ENCODE measurements around the gene PRLR. TPM values are rescaled to one million over a fixed set of nuclear protein-coding genes. Genes with fewer than 3 reads are reported as not detected.

PRLR gene
- total RNA-seq, 2 donors from 2014 or later: not detected

- no peaks in the 10 kb centered on the region for H3K9me3 ChIP-seq (ENCODE audit: control insufficient read depth, low read length, poor library complexity, severe bottlenecking)
- DNase-seq (no peak), ATAC-seq (no peak)
- no peak overlapping the region for H3K27ac Mint-ChIP-seq
- H3K36me3 Mint-ChIP-seq (ENCODE audit: low read depth): peaks cover 2% of the 10 kb centered on the region
- H3K4me3 Mint-ChIP-seq: no peak overlapping the region
- no peaks in the 10 kb centered on the region for H3K4me1 Mint-ChIP-seq
- peaks cover 57% of the 10 kb centered on the region for H3K27me3 Mint-ChIP-seq
Observed at GRCh38 chr5:35031276-35031675, 199.0 kb downstream of the PRLR start.

GRCh38 chr5:35030426-35031100, 199.7 kb downstream of the PRLR start:
- peaks cover 56% of the 10 kb centered on the region for H3K27me3 Mint-ChIP-seq
- H3K27ac Mint-ChIP-seq: no peak overlapping the region
- H3K9me3 ChIP-seq (ENCODE audit: control insufficient read depth, low read length, poor library complexity, severe bottlenecking): no peaks in the 10 kb centered on the region
- H3K4me1 Mint-ChIP-seq: no peaks in the 10 kb centered on the region
- DNase-seq (no peak), ATAC-seq (no peak)
- H3K36me3 Mint-ChIP-seq (ENCODE audit: low read depth): peaks cover 2% of the 10 kb centered on the region
- no peak overlapping the region for H3K4me3 Mint-ChIP-seq

GRCh38 chr5:35029333-35029732, 201.0 kb downstream of the PRLR start:
- Mint-ChIP-seq H3K27ac (no peak overlapping the region), H3K36me3 (ENCODE audit: low read depth) (peaks cover 2% of the 10 kb centered on the region), H3K27me3 (peaks cover 47% of the 10 kb centered on the region), H3K4me1 (no peaks in the 10 kb centered on the region), H3K4me3 (no peak overlapping the region)
- no peaks in the 10 kb centered on the region for H3K9me3 ChIP-seq (ENCODE audit: control insufficient read depth, low read length, poor library complexity, severe bottlenecking)
- no peak for ATAC-seq
- DNase-seq: no peak

- Mint-ChIP-seq H3K36me3 (ENCODE audit: low read depth) (no peaks in the 10 kb centered on the region), H3K4me1 (no peaks in the 10 kb centered on the region), H3K27ac (no peak overlapping the region), H3K27me3 (peaks cover 38% of the 10 kb centered on the region), H3K4me3 (no peak overlapping the region)
- DNase-seq (no peak), ATAC-seq (no peak)
- H3K9me3 ChIP-seq (ENCODE audit: control insufficient read depth, low read length, poor library complexity, severe bottlenecking): no peaks in the 10 kb centered on the region
Observed at GRCh38 chr5:35026941-35027340, 203.3 kb downstream of the PRLR start.

- no peak overlapping the region for H3K4me3 Mint-ChIP-seq
- H3K36me3 Mint-ChIP-seq (ENCODE audit: low read depth): no peaks in the 10 kb centered on the region
- ATAC-seq: no peak
- H3K27me3 Mint-ChIP-seq: peaks cover 38% of the 10 kb centered on the region
- no peak for DNase-seq
- no peaks in the 10 kb centered on the region for H3K9me3 ChIP-seq (ENCODE audit: control insufficient read depth, low read length, poor library complexity, severe bottlenecking)
- H3K4me1 Mint-ChIP-seq: no peaks in the 10 kb centered on the region
- no peak overlapping the region for H3K27ac Mint-ChIP-seq
Observed at GRCh38 chr5:35026280-35026840, 203.9 kb downstream of the PRLR start.

- Mint-ChIP-seq H3K27me3 (peaks cover 35% of the 10 kb centered on the region), H3K36me3 (ENCODE audit: low read depth) (no peaks in the 10 kb centered on the region), H3K4me3 (no peak overlapping the region), H3K27ac (no peak overlapping the region), H3K4me1 (no peaks in the 10 kb centered on the region)
- H3K9me3 ChIP-seq (ENCODE audit: control insufficient read depth, low read length, poor library complexity, severe bottlenecking): no peaks in the 10 kb centered on the region
- ATAC-seq (no peak), DNase-seq (no peak)
Observed at GRCh38 chr5:35024911-35025510, 205.3 kb downstream of the PRLR start.

GRCh38 chr5:35023391-35024178, 206.7 kb downstream of the PRLR start:
- no peaks in the 10 kb centered on the region for H3K9me3 ChIP-seq (ENCODE audit: control insufficient read depth, low read length, poor library complexity, severe bottlenecking)
- peaks cover 23% of the 10 kb centered on the region for H3K27me3 Mint-ChIP-seq
- H3K36me3 Mint-ChIP-seq (ENCODE audit: low read depth): no peaks in the 10 kb centered on the region
- ATAC-seq (no peak), DNase-seq (no peak)
- no peak overlapping the region for H3K27ac Mint-ChIP-seq
- no peak overlapping the region for H3K4me3 Mint-ChIP-seq
- H3K4me1 Mint-ChIP-seq: no peaks in the 10 kb centered on the region

GRCh38 chr5:35016174-35017051, 213.9 kb downstream of the PRLR start:
- no peak for DNase-seq
- Mint-ChIP-seq H3K27me3 (peaks cover 28% of the 10 kb centered on the region), H3K4me1 (no peaks in the 10 kb centered on the region), H3K27ac (no peak overlapping the region), H3K4me3 (no peak overlapping the region), H3K36me3 (ENCODE audit: low read depth) (no peaks in the 10 kb centered on the region)
- no peak for ATAC-seq
- no peaks in the 10 kb centered on the region for H3K9me3 ChIP-seq (ENCODE audit: control insufficient read depth, low read length, poor library complexity, severe bottlenecking)

GRCh38 chr5:35015063-35015462, 215.2 kb downstream of the PRLR start:
- DNase-seq: no peak
- no peaks in the 10 kb centered on the region for H3K9me3 ChIP-seq (ENCODE audit: control insufficient read depth, low read length, poor library complexity, severe bottlenecking)
- no peak for ATAC-seq
- Mint-ChIP-seq H3K27ac (no peak overlapping the region), H3K4me1 (no peaks in the 10 kb centered on the region), H3K4me3 (no peak overlapping the region), H3K27me3 (peaks cover 31% of the 10 kb centered on the region), H3K36me3 (ENCODE audit: low read depth) (no peaks in the 10 kb centered on the region)

- DNase-seq: no peak
- ATAC-seq: no peak
- Mint-ChIP-seq H3K36me3 (ENCODE audit: low read depth) (peaks cover 1% of the 10 kb centered on the region), H3K27me3 (peaks cover 46% of the 10 kb centered on the region), H3K4me3 (no peak overlapping the region), H3K27ac (no peak overlapping the region), H3K4me1 (no peaks in the 10 kb centered on the region)
- H3K9me3 ChIP-seq (ENCODE audit: control insufficient read depth, low read length, poor library complexity, severe bottlenecking): no peaks in the 10 kb centered on the region
Observed at GRCh38 chr5:35012796-35013195, 217.5 kb downstream of the PRLR start.

- Mint-ChIP-seq H3K36me3 (ENCODE audit: low read depth) (peaks cover 2% of the 10 kb centered on the region), H3K4me3 (no peak overlapping the region), H3K27me3 (peaks cover 51% of the 10 kb centered on the region), H3K27ac (no peak overlapping the region), H3K4me1 (no peaks in the 10 kb centered on the region)
- DNase-seq (no peak), ATAC-seq (no peak)
- no peaks in the 10 kb centered on the region for H3K9me3 ChIP-seq (ENCODE audit: control insufficient read depth, low read length, poor library complexity, severe bottlenecking)
Observed at GRCh38 chr5:35012365-35012764, 217.9 kb downstream of the PRLR start.

- peaks cover 2% of the 10 kb centered on the region for H3K36me3 Mint-ChIP-seq (ENCODE audit: low read depth)
- H3K27me3 Mint-ChIP-seq: peaks cover 54% of the 10 kb centered on the region
- H3K27ac Mint-ChIP-seq: no peak overlapping the region
- ATAC-seq (no peak), DNase-seq (no peak)
- H3K9me3 ChIP-seq (ENCODE audit: control insufficient read depth, low read length, poor library complexity, severe bottlenecking): no peaks in the 10 kb centered on the region
- peaks cover 2% of the 10 kb centered on the region for H3K4me1 Mint-ChIP-seq
- H3K4me3 Mint-ChIP-seq: no peak overlapping the region
Observed at GRCh38 chr5:35010676-35011075, 219.6 kb downstream of the PRLR start.

- Mint-ChIP-seq H3K27ac (no peak overlapping the region), H3K4me3 (no peak overlapping the region), H3K4me1 (peaks cover 2% of the 10 kb centered on the region), H3K27me3 (peaks cover 53% of the 10 kb centered on the region), H3K36me3 (ENCODE audit: low read depth) (peaks cover 2% of the 10 kb centered on the region)
- no peak for ATAC-seq
- no peaks in the 10 kb centered on the region for H3K9me3 ChIP-seq (ENCODE audit: control insufficient read depth, low read length, poor library complexity, severe bottlenecking)
- DNase-seq: no peak
Observed at GRCh38 chr5:35009657-35010056, 220.6 kb downstream of the PRLR start.

All from T-helper 17 cell (primary cell).